NCI-H345 (cell line): Measurements from ENCODE around the gene USP40.

Source experiments
- DNase-seq: peaks from one replicate; lab custom pipeline; 2025; lab: John Stamatoyannopoulos, UW

The USP40 gene

GRCh38 chr2:233495503-233496496 is 70.8 kb downstream of the USP40 start:
- no peak for DNase-seq

GRCh38 chr2:233492751-233493150 is 73.8 kb downstream of the USP40 start:
- no peak for DNase-seq

GRCh38 chr2:233492078-233492477 is 74.5 kb downstream of the USP40 start:
- DNase-seq: no peak

- no peak for DNase-seq
These were observed 75.3 kb downstream of the USP40 start for GRCh38 chr2:233491326-233491725.

GRCh38 chr2:233490831-233491230 is 75.8 kb downstream of the USP40 start:
- DNase-seq: no peak

DNA sequence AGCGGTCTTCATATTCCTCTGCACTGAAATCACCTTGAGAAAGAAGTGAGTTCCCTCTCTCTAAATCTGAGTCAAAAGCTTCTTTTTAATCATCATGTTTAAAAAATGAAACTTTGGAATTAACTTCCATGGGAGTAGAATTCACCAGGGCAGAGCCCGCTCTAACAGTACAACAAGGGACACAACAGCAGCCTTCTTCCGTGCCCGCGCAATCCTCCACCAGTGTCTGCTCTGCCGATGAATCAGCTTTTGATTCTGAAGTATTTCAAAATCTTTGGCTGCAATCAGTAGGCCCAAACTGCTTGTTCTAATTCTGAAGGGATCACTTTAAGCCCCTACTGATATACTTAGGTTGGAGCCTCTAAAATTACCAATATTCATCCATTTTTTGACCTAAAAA is 76.9 kb downstream of the USP40 start:
- DNase-seq: no peak

DNA sequence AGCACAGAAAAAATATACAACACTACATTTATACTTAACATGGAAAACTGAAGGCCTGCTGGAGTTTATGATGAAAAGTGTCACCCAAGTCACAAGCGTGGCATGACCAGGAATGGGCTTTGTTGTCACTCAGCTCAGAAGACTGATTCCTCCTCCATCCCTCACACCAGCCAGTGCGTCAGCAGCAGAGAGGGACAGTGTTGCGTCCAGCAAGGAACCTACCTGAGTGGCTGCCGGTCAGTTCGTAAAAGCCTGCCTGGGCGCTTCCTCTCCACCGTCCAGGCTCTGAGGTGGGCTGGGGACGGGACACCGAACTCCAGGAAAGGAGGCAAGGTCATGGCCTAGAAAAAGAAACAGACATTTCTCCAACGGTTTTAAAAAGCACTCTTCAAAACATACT is 77.4 kb downstream of the USP40 start:
- no peak for DNase-seq

GRCh38 chr2:233487748-233488345 is 78.7 kb downstream of the USP40 start:
- no peak for DNase-seq

- no peak for DNase-seq
These were observed 79.6 kb downstream of the USP40 start for GRCh38 chr2:233486778-233487552.

DNA sequence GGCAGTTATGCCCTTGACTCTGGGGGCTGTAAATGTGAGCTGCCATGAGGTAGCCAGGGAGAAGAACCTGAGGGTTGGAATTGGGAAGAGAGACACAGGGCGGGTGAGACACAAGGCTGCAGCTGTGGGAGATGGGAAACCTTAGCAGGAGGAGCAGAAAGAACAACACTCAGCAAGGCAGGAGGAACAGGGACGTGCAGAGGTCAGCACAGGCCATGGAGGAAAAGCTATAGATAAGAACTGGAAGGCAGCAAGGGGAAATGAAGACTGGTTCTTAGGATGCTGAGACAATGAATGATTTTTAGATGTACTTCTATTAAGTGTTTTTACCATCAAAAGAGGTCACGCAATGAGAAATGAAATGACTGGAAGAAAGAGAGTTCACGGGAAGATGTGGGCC is 80.2 kb downstream of the USP40 start:
- DNase-seq: no peak

DNA sequence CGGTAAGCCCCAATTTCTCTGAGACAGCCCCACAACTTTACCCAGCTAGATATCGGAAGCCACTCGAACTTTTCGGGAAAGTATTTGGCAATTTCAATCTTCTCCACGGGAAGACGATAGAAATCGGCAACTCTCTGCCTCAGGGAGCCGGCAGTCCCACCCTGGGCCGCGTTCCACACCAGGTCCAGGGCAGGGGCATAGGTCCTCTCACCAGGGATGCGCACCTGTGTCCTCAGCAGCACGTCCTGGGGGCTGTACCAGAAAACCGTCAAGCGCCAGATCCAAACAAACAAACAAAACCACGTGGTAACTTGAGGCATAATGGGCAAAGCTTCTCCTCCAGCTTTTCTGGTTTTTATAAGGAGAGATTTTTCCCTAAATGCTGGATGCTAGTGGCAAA is 80.9 kb downstream of the USP40 start:
- DNase-seq: no peak

DNA sequence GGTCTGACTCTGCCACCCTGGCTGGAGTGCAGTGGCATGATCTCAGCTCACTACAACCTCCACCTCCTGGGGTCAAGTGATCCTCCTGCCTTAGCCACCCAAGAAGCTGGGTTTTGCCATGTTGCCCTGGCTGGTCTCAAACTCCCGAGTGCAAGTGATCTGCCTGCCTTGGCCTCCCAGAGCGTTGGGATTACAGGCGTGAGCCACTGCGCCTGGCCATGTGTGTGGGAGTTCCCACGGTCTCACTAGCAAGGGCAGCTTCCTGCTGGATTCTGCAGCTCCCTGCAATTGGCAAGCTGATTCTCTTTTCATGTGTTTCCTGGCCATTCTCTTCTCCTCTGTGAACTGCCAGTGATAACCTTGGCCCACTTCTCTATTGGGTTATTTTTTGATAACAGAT is 84.0 kb downstream of the USP40 start:
- no peak for DNase-seq

- no peak for DNase-seq
These were observed 85.0 kb downstream of the USP40 start for GRCh38 chr2:233481368-233482142.

DNA sequence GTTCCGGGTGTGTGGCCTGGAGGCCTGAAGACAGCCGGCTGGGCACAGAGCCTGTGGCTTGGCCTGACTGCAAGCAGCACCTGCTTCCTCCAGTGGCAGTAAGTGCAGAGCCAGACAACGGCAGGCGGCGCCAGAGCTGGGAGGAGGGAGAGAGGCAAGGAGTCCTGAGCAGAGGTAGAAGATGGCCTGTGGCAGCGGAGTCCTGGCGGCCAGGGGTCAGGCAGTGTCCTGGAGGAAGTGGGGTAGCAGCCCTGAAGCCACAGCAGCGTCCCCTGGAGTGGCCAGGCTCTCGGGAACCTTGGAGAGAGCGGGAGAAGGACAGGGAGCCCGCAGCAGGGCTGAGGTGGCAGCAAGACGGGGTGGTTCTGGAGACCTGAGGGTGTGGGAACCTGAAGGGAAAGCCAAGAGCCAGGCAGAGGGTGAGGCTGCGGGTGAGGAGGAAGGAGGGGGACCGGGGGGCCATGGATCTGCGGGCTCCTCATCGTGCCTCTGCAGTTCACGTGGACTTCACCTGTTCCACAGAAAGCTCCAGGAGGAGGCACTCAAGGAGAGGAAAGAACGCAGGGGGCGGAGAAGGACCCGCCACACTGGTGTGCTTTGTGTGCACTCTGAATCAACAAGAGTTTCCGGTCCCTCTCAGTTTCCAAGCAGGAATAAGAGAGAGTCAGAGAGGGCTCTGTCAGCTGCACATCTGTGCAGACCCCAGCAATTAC is 85.9 kb downstream of the USP40 start:
- peak; percentile 41 for DNase-seq

DNA sequence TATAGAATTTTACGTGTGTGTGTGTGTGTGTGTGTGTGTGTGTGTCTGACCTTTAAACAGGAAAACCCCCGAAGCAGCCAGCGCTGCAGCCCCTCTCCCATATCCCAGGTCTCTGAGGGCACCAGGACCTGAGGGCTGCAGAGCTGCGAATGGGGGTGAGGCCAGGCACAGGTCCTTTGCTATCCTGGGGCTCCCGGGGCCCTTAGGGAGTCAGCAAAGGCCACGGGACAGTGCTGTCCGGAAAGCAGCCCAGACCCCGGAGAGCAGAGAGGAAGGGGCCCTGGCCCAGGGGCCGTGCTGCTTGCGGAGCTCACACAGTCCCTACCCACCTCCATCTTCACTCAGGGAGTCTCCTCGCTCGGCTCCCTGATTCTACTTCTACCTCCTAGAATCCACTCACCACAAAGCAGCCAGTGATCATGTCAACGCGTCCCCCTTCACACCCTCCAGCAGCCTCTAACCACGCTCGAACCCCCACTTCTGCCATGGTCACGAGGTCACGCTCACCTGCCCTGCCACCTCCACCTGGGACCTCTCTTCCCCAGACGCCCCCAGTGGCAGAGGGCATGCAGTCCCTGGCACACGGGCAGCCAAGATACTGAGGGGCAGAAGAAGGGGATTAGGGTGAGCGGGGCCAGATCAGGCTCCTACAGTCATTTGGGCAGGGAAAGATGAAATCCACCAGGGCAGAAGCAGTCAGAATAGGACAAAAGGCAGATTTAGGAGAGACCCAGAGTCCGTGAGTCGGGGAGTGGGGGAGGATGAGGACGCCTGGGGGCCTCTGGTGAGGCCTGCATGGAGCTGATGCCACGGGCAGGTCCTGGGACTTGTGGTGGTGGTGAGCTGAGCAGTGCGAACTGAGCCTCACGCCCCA is 86.7 kb downstream of the USP40 start:
- no peak for DNase-seq

DNA sequence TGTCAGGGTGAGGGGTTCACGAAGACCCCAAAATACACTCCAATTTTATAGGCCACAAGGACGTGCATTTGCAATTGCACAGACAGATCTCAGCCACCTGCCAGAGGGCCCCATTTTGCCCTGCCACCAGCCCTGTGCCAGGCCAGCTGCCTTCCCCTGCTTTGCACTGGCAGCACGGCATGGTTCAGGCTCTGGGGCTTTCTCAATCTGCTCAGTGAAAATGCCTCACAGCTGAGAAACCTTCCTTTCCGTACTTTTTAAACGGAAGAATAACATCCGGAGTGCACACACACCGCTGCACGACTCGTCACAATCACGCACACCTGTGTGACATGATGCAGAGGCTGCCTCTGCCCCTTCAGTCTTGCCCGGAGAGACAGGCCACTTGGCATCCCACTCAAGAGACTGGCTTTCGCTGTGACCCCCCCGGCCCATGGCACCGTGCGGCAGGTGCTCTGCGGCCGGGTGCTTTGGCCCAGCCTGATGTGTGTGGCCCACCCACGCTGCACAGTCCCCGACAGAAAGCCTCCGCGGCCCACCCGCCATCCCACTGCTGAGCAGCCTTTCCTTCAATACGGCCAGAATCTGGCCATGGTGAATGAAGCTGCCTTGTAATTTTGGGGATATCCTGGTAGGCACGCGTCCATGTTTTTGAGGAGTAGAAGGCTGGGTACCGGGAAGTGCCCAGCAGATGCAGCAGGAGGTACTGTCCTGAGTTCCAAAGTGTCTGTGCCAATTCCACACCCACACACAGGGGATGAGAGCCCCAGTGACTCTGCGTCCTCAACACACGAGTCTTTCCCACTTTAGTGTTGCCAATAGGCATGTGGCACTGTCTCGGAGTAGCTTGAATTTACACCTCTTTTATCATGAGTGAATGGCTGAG is 88.8 kb downstream of the USP40 start:
- no peak for DNase-seq

DNA sequence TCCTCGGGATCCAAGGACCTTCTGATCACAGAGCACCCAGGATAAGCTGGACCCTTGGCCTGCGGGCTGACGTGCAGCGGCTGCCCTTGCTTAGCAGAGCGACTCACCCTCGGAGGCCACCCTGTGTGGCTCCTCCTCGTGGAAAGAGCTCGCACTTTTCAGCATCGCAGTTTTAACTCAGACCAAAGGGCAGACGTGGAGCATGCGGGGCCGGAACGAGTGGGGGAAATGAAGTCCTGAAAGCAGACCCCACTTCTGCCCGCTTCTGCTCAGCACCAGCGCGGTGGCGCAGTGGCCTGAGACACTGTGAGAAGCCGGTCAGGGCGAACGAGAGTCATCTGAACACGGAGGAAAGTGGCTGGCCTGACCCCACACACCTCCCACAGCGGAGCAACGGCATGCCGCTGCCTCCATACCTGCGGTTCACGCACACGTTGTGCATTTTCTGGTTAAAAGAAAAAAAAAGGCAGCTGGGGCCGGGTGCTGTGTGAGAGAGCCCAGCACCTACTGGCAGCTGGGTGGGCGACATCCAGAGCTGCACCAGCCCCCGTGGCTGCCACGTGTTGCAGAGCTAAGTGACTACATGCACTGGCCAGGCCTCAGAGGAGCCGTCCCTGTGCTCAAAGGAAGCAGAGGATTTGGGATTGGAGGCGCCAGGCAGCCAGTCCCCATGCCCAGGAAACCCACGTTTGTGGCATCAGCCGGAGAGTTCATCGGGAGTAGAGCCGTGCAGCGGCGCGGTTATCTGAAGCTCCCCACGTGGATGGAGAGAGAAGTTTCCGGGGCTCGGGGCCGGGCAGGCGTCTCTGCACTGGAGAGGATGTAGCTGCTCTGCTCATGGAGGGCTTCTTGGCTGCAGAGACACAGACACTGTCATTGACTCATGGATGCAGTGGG is 89.7 kb downstream of the USP40 start:
- DNase-seq: no peak

DNA sequence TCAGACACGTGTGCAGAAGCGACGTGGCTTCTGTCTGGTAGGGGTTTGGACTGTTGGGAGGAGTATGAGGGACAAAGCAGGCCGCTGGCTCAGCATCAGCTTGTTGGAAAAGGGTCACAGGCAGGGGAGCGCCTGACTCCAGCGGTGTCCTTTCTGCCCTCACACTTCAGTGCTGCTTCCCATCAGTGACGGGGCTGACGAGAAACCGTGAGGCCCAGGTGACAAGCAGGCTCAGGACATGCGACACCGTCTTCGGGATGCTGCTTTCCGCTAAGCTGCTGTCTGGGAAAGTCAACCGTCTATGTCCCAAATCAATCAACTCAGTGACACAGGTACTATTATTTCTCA is 90.5 kb downstream of the USP40 start:
- no peak for DNase-seq
